Effector memory CD8-positive, alpha-beta T cell (primary cell): Measurements from ENCODE around the gene FKBP11.

Experiments used
- ATAC-seq: fragments of 150-1000 bp; cut with Tn5 transposase; replicated peaks from 2 replicates; pipeline ENCODE4 v1.10.0; 2021; ENCODE audit warnings: mild to moderate bottlenecking, moderate library complexity
- DNase-seq, 3 experiments: peaks; one replicate each; pipeline ENCODE4 v3.0.0; 2021
- H3K27ac Mint-ChIP-seq, 2 donors: one replicate each; pipeline ENCODE4 v1.8.0; 2022; ENCODE audit warnings: mild to moderate bottlenecking in 2 of 2, mixed read lengths in 2 of 2, moderate library complexity in 2 of 2
- H3K27me3 Mint-ChIP-seq, 2 donors: one replicate each; pipeline ENCODE4 v1.8.0; 2022; ENCODE audit warnings: mixed read lengths in 2 of 2
- H3K36me3 Mint-ChIP-seq: one replicate; pipeline ENCODE4 v1.8.0; 2022; ENCODE audit warnings: mild to moderate bottlenecking, moderate library complexity, mixed read lengths; ENCODE audit not compliant: insufficient read depth
- H3K4me1 Mint-ChIP-seq, 2 donors: one replicate each; pipeline ENCODE4 v1.8.0; 2022; ENCODE audit warnings: low read depth in 2 of 2, mixed read lengths in 2 of 2
- H3K4me3 Mint-ChIP-seq, 2 donors: one replicate each; pipeline ENCODE4 v1.8.0; 2022; ENCODE audit warnings: mild to moderate bottlenecking in 2 of 2, mixed read lengths in 2 of 2, moderate library complexity in 2 of 2
- H3K9me3 Mint-ChIP-seq, 2 donors: one replicate each; pipeline ENCODE4 v1.8.0; 2022; ENCODE audit warnings: mixed read lengths in 2 of 2
- total RNA-seq, 9 experiments: gene quantifications; one replicate each; lab custom pipeline; 2026; lab: John Stamatoyannopoulos, UW

The FKBP11 gene
- 18.9 to 86.7 (median 49.1) reads per million in 9 experiments for total RNA-seq

- Mint-ChIP-seq H3K4me3 (peak within 1 kb of the TSS; percentile 89 to 95), H3K36me3 (peaks cover 56% of the 10 kb centered on the region), H3K27ac (peak within 1 kb of the TSS; percentile 94 to 97), H3K27me3 (no peaks in the 10 kb centered on the region), H3K9me3 (no peaks in the 10 kb centered on the region), H3K4me1 (peaks cover 41 to 52% of the 10 kb centered on the region in 2 donors)
- ATAC-seq (peak; percentile 86), DNase-seq (peak; percentile 76 to 81 (median 78))
Observed at GRCh38 chr12:48925304-48926011, at the start of gene FKBP11. TSS of gene FKBP11 (minus strand) at chr12:48925492. CDS start at chr12:48925428, 64 bp downstream.

- H3K9me3 Mint-ChIP-seq, result no peaks in the 10 kb centered on the region
- H3K27me3 Mint-ChIP-seq, result peaks cover 32 to 41% of the 10 kb centered on the region in 2 donors
- DNase-seq (peak in 1 of 3 experiments; percentile 36), ATAC-seq (no peak)
- peaks cover 25% of the 10 kb centered on the region for H3K36me3 Mint-ChIP-seq
- H3K4me1 Mint-ChIP-seq, result peaks cover 33 to 40% of the 10 kb centered on the region in 2 donors
- no peak overlapping the region for H3K4me3 Mint-ChIP-seq
- no peak overlapping the region for H3K27ac Mint-ChIP-seq
Observed at GRCh38 chr12:48973941-48974673, 48.8 kb upstream of the FKBP11 start.

GRCh38 chr12:48973531-48973930 lies 48.2 kb upstream of the FKBP11 start:
- Mint-ChIP-seq H3K27me3 (peaks cover 32 to 41% of the 10 kb centered on the region in 2 donors), H3K4me3 (no peak overlapping the region), H3K36me3 (peaks cover 20% of the 10 kb centered on the region), H3K4me1 (peaks cover 28 to 35% of the 10 kb centered on the region in 2 donors), H3K9me3 (no peaks in the 10 kb centered on the region), H3K27ac (no peak overlapping the region)
- ATAC-seq, result no peak
- DNase-seq, result no peak

GRCh38 chr12:48972952-48973483 lies 47.7 kb upstream of the FKBP11 start:
- peaks cover 20% of the 10 kb centered on the region for H3K36me3 Mint-ChIP-seq
- peaks cover 28 to 35% of the 10 kb centered on the region in 2 donors for H3K4me1 Mint-ChIP-seq
- DNase-seq, result no peak
- no peaks in the 10 kb centered on the region for H3K9me3 Mint-ChIP-seq
- no peak overlapping the region for H3K27ac Mint-ChIP-seq
- ATAC-seq, result no peak
- H3K4me3 Mint-ChIP-seq, result no peak overlapping the region
- peaks cover 32 to 41% of the 10 kb centered on the region in 2 donors for H3K27me3 Mint-ChIP-seq

DNA sequence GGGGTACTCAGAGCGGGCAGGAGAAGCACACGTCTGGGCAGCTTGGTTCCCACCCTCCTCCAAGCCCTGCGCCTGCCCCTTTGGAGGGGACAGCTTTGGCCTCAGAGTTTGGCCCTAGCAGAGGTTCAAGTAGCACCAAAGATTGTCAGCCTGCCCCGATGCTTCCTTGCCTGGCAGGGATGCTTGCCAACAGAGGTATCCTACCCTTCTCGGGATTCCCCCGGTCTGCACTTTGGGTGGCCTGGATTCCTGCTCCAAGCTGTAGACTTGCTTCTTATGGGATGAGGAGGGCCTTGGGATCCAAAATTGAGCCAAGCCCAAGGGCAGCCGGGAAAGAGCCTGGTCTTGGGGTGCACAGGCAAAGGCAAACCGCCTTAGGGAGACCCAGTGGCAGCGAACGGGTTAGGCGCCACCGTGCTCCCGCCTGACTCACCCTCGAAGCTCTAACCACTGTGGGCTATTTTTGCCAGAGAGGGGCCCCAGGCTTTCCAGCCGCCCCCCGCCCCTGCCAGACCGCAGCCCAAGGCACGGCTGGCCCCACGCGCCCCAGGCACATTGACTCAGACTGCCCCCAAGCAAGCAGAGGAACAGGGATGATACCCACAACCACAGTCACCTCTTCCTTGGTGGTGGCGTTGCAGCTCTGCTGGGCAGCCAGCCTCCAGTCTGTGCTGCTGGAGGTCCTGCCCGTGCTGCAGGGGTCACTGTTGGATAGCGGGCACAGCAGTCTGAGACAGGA lies 47.1 kb upstream of the FKBP11 start:
- Mint-ChIP-seq H3K36me3 (peaks cover 14% of the 10 kb centered on the region), H3K4me3 (peak overlapping the region; percentile 74 to 89), H3K27me3 (peaks cover 32 to 41% of the 10 kb centered on the region in 2 donors), H3K9me3 (no peaks in the 10 kb centered on the region), H3K27ac (peak overlapping the region; percentile 19 to 68), H3K4me1 (peaks cover 22 to 29% of the 10 kb centered on the region in 2 donors)
- peak; percentile 18 for ATAC-seq
- DNase-seq, result peak in 1 of 3 experiments; percentile 17

DNA sequence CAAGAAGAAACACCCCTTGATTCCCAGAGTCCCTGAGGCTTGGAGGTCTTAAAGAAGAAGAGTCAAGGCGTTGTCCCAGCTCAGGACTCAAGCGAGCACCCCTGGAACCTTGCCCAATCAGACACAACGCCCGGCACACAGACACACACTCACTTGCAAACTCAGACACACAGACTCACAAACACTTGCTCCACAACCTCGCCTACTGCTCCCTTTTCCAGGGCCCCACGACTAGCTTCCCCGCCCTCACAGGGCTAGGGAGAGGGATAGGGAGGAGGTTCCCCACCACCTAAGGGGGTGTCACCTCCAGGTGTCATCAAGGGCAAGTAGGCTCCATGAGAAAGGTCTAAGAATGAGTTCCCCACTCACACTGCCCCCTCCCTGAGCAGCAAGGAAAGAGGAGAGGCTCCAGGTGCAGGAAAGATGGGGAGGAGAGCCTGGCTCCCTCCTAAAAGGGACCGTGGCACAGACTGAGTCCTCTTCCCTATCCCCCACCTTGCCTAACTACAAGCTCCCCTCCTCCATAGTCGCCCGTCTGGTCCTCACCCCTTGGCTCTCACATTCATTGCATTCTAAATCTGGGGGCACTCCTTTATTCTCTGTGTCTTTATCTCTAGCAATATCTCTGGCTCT lies 45.5 kb upstream of the FKBP11 start:
- ATAC-seq (no peak), DNase-seq (no peak)
- Mint-ChIP-seq H3K27me3 (peaks cover 32 to 41% of the 10 kb centered on the region in 2 donors), H3K9me3 (no peaks in the 10 kb centered on the region), H3K36me3 (peaks cover 12% of the 10 kb centered on the region), H3K27ac (peak overlapping the region in 1 of 2 donors; percentile 19), H3K4me1 (peaks cover 18 to 25% of the 10 kb centered on the region in 2 donors), H3K4me3 (peak overlapping the region; percentile 74 to 89)

- Mint-ChIP-seq H3K27me3 (peaks cover 32 to 41% of the 10 kb centered on the region in 2 donors), H3K4me3 (peak overlapping the region; percentile 74 to 89), H3K27ac (no peak overlapping the region), H3K36me3 (peaks cover 12% of the 10 kb centered on the region), H3K4me1 (peaks cover 18 to 25% of the 10 kb centered on the region in 2 donors), H3K9me3 (no peaks in the 10 kb centered on the region)
- DNase-seq (peak in 2 of 3 experiments; percentile 20 to 27), ATAC-seq (peak; percentile 71)
Observed at GRCh38 chr12:48969833-48970701, 44.8 kb upstream of the FKBP11 start.

- H3K9me3 Mint-ChIP-seq, result no peaks in the 10 kb centered on the region
- peaks cover 32 to 40% of the 10 kb centered on the region in 2 donors for H3K27me3 Mint-ChIP-seq
- no peak for DNase-seq
- no peak for ATAC-seq
- H3K4me1 Mint-ChIP-seq, result peaks cover 18 to 25% of the 10 kb centered on the region in 2 donors
- H3K27ac Mint-ChIP-seq, result no peak overlapping the region
- H3K36me3 Mint-ChIP-seq, result peaks cover 12% of the 10 kb centered on the region
- H3K4me3 Mint-ChIP-seq, result peak overlapping the region; percentile 27 to 74
Observed at GRCh38 chr12:48969160-48969771, 44.0 kb upstream of the FKBP11 start.

DNA sequence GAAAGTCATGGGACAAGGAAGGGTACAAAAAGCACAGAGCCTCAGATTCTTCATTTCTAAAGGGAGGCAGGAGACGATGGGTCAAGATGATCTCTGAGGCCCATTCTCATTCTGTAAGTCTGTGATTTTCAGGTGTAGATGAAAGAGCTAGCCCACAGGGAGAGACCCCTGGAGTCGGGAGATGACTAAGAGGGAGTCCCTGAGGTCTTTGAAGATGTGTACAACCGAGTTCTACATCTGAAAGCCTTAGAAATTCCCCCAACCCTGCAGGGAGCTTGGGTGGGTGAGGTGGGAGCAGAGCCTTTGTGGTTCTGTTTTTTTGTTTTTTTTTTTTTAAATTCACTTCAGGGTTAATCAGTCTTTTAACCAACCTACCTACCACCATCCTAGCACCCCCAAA lies 43.2 kb upstream of the FKBP11 start:
- no peak overlapping the region for H3K27ac Mint-ChIP-seq
- DNase-seq (no peak), ATAC-seq (no peak)
- H3K27me3 Mint-ChIP-seq, result peaks cover 29 to 32% of the 10 kb centered on the region in 2 donors
- H3K9me3 Mint-ChIP-seq, result no peaks in the 10 kb centered on the region
- no peak overlapping the region for H3K4me3 Mint-ChIP-seq
- peaks cover 18 to 25% of the 10 kb centered on the region in 2 donors for H3K4me1 Mint-ChIP-seq
- peaks cover 8% of the 10 kb centered on the region for H3K36me3 Mint-ChIP-seq

DNA sequence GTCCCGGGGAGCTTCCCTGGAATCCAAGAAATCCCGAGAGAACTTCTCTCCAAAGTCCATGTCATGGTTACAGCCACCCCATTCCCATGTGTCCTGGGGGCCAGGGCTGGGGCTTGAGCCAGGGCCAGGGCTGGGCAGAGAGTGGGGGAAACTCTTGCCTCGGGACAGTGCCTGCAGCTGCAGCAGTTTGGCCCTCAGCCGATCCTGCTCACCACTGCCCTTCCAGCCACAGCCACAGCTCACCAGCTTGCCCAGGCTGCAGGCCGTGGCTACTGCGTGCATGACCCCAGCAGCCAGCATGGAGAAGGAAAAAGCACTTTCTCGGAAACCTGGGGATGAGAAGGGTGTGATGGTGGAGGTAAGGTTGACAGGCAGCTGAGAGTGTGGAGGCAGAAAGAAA lies 42.7 kb upstream of the FKBP11 start:
- H3K27ac Mint-ChIP-seq, result no peak overlapping the region
- no peaks in the 10 kb centered on the region for H3K9me3 Mint-ChIP-seq
- peaks cover 18 to 25% of the 10 kb centered on the region in 2 donors for H3K4me1 Mint-ChIP-seq
- H3K36me3 Mint-ChIP-seq, result peaks cover 8% of the 10 kb centered on the region
- H3K4me3 Mint-ChIP-seq, result no peak overlapping the region
- ATAC-seq (no peak), DNase-seq (no peak)
- H3K27me3 Mint-ChIP-seq, result peaks cover 26 to 27% of the 10 kb centered on the region in 2 donors

GRCh38 chr12:48966177-48966895 lies 41.0 kb upstream of the FKBP11 start:
- no peak overlapping the region for H3K4me3 Mint-ChIP-seq
- DNase-seq, result no peak
- peaks cover 9 to 14% of the 10 kb centered on the region in 2 donors for H3K4me1 Mint-ChIP-seq
- no peak overlapping the region for H3K27ac Mint-ChIP-seq
- peaks cover 2% of the 10 kb centered on the region for H3K36me3 Mint-ChIP-seq
- H3K9me3 Mint-ChIP-seq, result no peaks in the 10 kb centered on the region
- ATAC-seq, result no peak
- peaks cover 10 to 11% of the 10 kb centered on the region in 2 donors for H3K27me3 Mint-ChIP-seq
